Fibroblast of mammary gland (primary cell): ENCODE measurements around the gene C19orf67.
"Not testable (repeated sequence)": the region's sequence is repeated elsewhere in the genome, so short reads cannot be mapped to it uniquely, and the experiment has no call there.

Experiments used
- DNase-seq: peaks from one replicate; pipeline ENCODE4 v3.0.0-alpha.2; 2010; ENCODE audit warnings: low read depth
- H3K4me3 ChIP-seq: 2 replicates; pipeline ENCODE4 v1.5.1; 2011; ENCODE audit warnings: low read depth, mild to moderate bottlenecking, low read length, moderate library complexity; ENCODE audit not compliant: control insufficient read depth
- CTCF ChIP-seq: conservative IDR thresholded peaks from 2 replicates; pipeline ENCODE4 v1.5.1; 2011; ENCODE audit warnings: low read depth, low read length, inconsistent platforms; ENCODE audit not compliant: control insufficient read depth, insufficient read depth

Gene C19orf67

GRCh38 chr19:14053032-14053431, 32.6 kb downstream of the C19orf67 start:
- no peak for TF ChIP-seq CTCF
- no peak for DNase-seq
- no peak overlapping the region for H3K4me3 ChIP-seq

GRCh38 chr19:14052470-14052869, 33.1 kb downstream of the C19orf67 start:
- H3K4me3 ChIP-seq, result no peak overlapping the region
- no peak for TF ChIP-seq CTCF
- DNase-seq, result no peak

GRCh38 chr19:14051980-14052379, 33.6 kb downstream of the C19orf67 start:
- no peak overlapping the region for H3K4me3 ChIP-seq
- no peak for TF ChIP-seq CTCF
- DNase-seq, result no peak

GRCh38 chr19:14050961-14051360, 34.6 kb downstream of the C19orf67 start:
- not testable (repeated sequence) for DNase-seq

GRCh38 chr19:14050512-14050911, 35.1 kb downstream of the C19orf67 start:
- DNase-seq, result no peak
- H3K4me3 ChIP-seq, result no peak overlapping the region
- no peak for TF ChIP-seq CTCF

More at GRCh38 chr19:14050961-14051360, 34.6 kb downstream of the C19orf67 start:
- not testable (repeated sequence) for H3K4me3 ChIP-seq

GRCh38 chr19:14048443-14049153, 37.0 kb downstream of the C19orf67 start:
- H3K4me3 ChIP-seq, result no peak overlapping the region
- peak; percentile 88 for TF ChIP-seq CTCF
- peak; percentile 24 for DNase-seq

GRCh38 chr19:14047866-14048265, 37.7 kb downstream of the C19orf67 start:
- not testable (repeated sequence) for H3K4me3 ChIP-seq, DNase-seq
